NCI-H2196 (cell line): ENCODE data around the gene SMPX.
"Not testable (repeated sequence)": the region's sequence is repeated elsewhere in the genome, so short reads cannot be mapped to it uniquely, and the experiment has no call there.

ENCODE experiments used
- DNase-seq: peaks from one replicate; lab custom pipeline; 2025; ENCODE audit not compliant: unreplicated experiment; lab: John Stamatoyannopoulos, UW

SMPX gene

GRCh38 chrX:21757960-21758359 lies at the start of gene SMPX:
SMPX (minus strand) TSS chrX:21758116; CDS start chrX:21754290, 3,826 bp downstream.
- no peak for DNase-seq

- DNase-seq, result no peak
Measured at GRCh38 chrX:21806691-21807090, 48.8 kb upstream of the SMPX start.

GRCh38 chrX:21802839-21803238 lies 44.9 kb upstream of the SMPX start:
- DNase-seq, result no peak

- DNase-seq, result no peak
Measured at GRCh38 chrX:21802054-21802670, 44.2 kb upstream of the SMPX start.

DNA sequence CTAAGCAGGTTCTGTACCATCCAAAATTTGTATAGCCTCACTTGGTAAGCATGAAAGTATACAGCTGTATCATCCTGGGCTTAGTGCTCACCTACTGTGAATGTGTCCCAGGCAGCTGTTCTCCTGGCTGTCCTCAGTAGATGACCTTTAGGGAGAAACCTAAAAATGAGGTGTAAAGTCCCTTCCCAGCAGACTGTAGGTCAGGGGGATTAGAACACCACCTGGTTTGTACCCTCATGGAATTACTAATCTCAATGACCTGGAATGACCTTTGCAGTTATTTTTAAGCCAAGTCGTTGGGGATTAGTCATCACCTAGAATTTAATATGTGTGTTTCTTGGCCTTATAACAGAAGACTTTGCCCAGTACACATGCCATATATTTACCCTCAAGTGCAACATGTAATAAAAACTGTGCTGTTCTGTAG lies 42.4 kb upstream of the SMPX start:
- no peak for DNase-seq

DNA sequence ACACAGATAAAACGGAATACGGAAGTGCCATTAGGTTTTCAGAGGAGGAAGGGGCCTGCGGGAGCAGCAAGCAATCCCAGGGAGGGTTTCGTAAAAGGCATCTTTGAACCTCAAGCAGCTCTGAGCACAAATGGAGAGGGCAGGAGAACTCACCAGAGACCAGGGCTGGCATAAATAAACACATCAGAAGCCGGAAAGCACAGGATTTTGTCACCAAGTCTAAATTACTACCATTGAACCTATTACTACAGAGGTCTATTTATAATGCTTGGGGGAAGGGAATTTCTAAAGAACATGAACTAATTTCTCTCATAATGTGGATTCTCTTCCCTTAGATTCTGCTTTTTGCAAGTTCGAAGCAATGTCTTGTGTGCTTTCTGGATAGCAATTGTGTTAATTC lies 41.9 kb upstream of the SMPX start:
- DNase-seq, result no peak

DNA sequence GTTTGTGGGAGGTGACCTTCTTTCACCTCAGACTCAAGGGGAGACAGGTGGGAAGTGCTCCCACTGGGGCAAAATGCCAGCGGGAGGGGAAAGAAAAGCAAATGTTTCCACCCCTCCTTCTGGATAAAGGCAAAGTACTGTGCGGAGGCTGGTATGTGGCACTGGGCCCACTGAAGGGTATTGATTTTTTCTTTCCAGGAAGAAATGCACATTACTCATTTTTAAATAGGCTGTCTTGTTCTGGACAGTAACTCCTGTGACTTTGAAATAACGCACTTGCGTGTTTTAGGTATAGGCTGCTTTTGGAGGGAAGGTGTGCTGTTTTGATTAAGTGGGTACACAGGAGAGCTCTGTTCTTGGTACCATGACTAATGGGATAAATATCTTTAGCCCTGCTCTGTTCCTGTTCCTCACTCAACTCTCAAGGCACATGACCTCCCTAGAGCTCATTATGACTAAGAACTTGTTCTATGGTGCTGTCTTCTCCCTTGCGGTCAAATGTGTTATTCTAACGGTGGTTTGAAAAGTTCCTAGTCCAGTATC lies 40.8 kb upstream of the SMPX start:
- no peak for DNase-seq

DNA sequence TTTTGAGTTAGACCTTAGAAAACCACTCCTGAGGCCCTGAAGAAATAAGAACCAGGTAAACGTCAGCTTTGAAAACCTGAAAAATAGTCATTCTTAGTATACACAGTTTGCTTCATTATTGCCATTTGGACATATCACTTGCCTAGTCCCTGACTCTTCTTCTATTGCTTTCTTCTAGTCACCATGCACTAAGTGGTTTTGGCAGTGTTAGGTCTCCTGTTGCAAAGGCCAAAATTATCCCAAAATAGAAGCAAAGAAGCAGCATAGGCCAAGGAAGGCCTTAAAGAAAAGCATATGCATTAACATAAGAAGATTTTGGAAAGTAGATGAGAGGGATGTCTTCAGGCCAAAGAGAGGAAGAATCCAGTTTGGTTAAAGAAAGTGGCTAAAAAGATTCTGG lies 24.1 kb upstream of the SMPX start:
- DNase-seq, result no peak

- DNase-seq, result no peak
Measured at GRCh38 chrX:21781525-21781924, 23.6 kb upstream of the SMPX start.

DNA sequence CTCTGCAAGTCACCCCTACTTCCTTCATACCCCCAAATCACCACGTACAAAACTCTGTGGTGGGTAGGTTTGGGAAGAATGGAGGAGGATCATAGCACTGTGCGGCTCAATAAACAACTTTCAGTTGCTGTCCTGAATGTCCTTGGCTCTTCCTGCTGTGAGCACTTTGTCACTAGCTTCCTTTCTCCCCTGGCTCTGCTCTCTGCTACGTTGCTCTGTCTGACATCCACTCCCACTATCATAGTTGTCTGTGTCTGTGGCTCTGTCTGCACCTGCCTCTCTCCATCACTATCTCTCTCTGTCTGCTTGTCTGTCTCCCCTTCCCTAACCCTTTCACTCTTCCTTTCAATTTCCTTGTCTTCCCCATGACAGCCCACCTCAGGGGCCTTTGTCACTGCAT lies 21.2 kb upstream of the SMPX start:
- no peak for DNase-seq

DNA sequence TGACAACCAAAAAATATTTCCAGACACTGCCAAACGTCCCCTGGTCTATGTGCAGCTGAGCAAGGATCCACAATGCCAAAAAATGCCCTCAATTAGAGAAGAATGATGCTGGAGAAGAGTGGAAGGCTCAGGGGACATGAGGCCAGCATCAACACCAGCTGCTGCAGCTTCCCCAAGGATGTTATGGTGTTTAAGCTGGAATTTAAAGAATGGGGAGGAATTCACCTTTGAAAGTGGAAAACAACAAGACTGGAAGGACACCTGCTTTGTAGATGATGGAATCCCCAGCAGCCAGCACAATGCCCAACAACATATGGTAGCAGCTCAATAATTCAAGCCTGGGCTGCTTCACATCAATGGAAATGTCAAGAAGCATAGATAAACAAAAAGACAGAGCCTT lies 20.3 kb upstream of the SMPX start:
- no peak for DNase-seq

DNA sequence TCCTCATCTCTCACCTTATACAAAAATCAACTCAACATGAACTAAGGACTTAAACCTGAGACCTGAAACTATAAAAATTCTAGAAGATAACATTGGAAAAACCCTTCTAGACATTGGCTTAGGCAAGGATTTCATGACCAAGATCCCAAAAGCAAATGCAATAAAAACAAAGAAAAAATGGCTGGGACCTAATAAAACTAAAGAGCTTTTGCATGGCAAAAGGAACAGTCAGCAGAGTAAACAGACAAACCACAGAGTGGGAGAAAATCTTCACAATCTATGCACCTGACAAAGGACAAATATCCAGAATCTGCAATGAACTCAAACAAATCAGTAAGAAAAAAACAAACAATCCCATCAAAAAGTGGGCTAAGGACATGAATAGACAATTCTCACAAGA lies 17.2 kb upstream of the SMPX start:
- DNase-seq, result not testable (repeated sequence)

DNA sequence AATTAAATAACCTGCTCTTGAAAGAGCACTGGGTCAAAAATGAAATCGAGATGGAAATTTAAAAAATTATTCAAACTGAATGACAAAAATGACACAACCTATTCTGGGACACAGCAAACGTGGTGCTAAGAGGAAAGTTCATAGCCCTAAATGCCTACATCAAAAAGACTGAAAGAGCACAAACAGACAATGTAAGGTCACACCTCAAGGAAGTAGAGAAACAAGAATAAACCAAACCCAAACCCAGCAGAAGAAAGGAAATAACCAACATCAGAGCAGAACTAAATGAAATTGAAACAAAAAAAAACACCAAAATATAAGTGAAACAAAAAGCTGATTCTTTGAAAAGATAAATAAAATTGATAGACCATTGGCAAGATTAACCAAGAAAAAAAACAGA lies 15.1 kb upstream of the SMPX start:
- DNase-seq, result not testable (repeated sequence)

DNA sequence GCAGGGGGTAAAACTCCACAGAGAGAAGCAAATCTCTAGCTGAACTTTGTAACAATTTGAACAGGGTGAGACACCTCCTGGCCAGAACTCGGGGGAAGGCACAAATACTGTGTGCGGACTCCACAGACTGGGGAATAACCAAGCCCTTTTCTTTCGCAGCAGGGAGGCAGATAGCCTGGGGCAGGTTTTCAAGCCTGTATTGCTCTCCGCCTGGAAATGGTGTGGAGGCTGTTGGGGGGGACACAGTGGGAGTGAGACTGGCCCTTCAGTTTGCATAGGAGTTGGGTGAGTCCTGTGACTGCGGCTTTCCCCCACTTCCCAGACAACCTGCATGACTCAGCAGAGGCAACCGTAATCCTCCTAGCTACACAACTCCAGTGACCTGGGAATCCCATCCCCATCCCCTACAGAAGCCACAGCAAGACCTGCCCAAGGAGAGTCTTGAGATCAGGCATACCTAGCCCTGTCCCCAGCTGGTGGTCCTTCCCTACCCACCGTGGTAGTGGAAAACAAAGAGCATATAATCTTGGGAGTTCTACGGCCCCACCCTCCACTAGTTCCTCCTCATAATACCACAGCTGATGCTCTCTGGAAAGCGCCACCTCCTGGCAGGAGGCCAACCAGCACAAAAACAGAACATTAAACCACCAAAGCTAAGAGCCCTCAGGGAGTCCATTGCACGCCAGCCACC lies 12.9 kb upstream of the SMPX start:
- DNase-seq, result no peak

DNA sequence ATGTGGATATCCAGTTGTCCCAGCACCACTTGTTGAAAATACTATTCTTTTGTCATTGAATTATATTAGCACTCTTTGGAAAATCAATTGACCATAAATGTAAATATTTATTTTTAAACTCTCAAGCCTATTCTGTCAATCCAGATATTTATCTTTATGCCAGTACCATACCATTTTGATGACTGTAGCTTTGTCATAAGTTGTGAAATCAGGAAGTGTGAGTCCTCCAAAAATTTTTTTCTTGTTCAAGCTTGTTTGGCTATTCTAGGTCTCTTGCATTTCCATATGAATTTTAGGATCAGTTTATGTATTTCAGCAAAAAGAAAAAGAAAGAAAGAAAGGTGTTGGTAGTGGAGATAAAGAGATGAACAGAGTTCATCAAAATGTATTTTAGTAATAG lies 8.2 kb upstream of the SMPX start:
- no peak for DNase-seq

DNA sequence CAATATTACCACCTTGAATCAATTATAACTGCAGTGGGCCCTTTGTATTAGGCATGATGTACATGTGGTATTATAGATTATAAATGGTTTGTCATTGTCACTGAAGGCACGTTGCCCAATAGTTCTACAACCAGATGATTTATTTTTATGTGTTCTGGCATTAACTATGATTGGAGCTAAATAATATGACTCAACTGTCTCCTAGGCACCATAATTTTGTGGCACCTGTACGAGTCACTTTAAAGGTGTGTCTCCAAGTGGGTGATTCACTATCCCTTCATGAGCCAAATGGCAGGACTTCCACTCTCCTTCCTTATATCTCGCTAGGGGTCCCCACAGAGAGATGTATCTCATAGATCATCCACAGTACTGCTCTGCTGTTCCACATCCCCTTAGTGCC lies 6.1 kb upstream of the SMPX start:
- DNase-seq, result no peak

- DNase-seq, result no peak
Measured at GRCh38 chrX:21758488-21758887, 572 bp upstream of the SMPX start.

DNA sequence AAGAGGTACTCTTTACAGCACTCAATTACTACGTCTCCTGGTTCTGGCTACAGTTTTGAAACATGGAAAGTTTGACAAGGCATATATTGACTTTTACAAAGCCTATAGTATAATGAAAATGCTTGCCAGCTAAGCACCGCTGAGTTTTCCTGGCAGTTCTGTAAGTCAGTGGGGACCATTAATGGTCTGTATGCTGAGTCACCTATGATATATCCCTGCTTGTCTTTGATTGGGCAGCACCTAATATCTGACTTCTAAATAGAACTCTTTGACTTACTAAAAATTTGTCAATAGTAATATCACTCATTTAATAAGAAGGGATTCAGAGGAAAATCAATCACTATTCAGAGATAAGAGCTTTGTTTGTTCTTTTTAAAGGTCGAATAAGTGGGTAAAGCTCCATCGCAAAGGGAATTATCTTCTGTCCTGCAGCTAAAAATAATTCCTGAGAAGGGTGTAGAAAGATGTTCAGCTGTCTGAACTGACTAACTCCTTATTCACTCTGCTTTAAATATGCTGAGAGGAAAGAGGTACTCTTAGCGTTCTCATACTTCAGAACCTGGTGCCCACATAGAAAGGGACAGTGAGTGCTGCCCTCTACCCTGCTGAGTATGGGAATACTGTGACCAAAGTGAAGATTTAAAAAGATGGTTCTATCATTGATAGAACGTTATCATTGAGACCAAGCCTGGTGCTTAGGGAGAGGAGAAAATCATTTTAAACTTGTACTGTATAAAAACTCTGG lies 959 bp downstream of the SMPX start:
- no peak for DNase-seq

GRCh38 chrX:21749924-21750323 lies 8.0 kb downstream of the SMPX start:
- DNase-seq, result no peak

DNA sequence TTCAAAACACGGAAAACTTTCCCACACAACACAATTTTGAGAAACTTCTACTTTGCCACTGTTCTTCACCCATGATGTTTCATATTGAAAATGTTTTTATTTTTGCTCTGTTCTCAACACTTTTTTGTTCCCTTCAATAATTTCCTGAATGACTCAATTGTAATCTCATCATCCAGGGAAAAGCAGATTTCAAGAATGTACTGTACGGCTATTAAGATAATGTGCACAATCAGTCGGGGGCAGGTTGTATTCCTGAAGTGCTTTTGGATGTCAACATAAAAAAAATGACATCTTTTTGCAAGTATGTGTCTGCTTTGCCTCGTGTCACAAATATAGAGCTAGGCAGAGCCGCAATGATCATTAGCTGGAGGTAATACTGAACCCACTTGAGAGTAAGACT lies 9.7 kb downstream of the SMPX start:
- DNase-seq, result no peak

DNA sequence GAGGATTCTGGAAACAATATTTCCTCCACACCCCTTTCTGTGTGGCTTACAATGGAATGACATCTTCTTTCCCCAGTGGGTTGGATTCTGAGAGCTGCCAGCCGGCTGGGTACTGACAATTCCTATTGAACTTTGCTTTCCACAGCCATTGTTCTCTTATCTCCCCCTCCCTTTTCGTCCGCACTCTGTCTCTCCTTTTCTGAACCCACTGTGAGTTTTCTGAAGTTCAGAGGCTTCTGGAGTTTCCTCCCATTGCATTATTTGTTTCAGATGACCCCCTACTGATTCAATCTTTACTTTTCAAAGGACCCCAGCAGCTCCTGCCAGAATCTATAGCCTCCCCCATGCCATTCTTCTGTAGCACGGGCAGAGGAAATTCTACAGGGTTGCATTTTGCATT lies 10.4 kb downstream of the SMPX start:
- no peak for DNase-seq

DNA sequence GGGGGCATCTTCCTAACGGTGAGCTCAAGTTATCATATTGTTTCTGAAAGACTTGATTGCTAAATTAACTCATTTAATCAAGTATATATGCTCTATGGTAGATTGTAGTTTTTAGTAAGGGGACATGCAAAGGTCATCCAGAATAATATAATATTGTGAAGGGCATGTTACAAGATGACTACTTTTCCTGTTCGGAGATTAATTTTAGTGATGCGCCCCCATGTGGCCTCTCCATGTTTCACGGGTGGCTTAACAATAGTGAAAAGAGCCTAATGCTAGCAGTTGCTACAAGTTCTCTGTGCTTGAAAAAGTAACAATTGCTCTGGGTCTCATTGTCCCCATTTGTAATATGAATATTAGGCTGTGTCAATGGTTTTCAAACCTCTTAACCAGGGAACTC lies 12.2 kb downstream of the SMPX start:
- no peak for DNase-seq
